ENCODE measurements around the gene LTB. TPM values are rescaled to one million over a fixed set of nuclear protein-coding genes. Genes with fewer than 3 reads are reported as not detected.

Gene LTB
- total RNA-seq, 1 donor from 2014 or later, result 0.25 TPM

GRCh38 chr6:31531771-31532643, 50.2 kb downstream of the LTB start:
- Histone ChIP-seq H3K36me3 (peaks cover 76% of the 10 kb centered on the region), H3K4me3 (no peak overlapping the region), H3K27me3 (ENCODE audit: low read depth) (no peaks in the 10 kb centered on the region), H3K27ac (replicated peaks) (peak overlapping the region; percentile 58), H3K9me3 (replicated peaks) (no peaks in the 10 kb centered on the region), H3K4me1 (peaks cover 41% of the 10 kb centered on the region)
- no peak for TF ChIP-seq CTCF (IDR thresholded peaks at IDR 0.05; ENCODE audit: borderline replicate concordance)
- intact Hi-C loops (cut with micrococcal nuclease), result no loop called here
- DNase-seq, result no peak

DNA sequence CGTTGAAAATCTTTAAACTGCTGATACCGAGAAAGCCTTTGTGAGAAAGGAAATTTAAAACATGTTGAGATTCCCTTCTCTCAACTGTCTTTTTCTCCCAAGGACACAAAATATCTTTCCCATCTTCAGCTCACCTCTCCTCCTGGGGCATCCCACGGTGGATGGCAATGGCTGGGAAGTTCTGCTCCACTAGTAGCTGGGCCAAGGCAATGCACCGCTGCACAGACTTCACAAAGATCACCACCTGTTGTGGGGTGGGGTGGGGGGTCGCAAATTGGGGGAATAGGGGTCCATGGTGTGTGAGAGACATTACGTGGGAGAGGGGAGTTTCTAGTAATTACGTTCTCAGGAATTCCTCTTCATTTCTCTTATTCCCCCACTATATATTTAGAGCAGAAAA, 51.1 kb downstream of the LTB start:
- no peak for TF ChIP-seq CTCF (IDR thresholded peaks at IDR 0.05; ENCODE audit: borderline replicate concordance)
- Histone ChIP-seq H3K4me3 (no peak overlapping the region), H3K27me3 (ENCODE audit: low read depth) (no peaks in the 10 kb centered on the region), H3K4me1 (peaks cover 37% of the 10 kb centered on the region), H3K9me3 (replicated peaks) (no peaks in the 10 kb centered on the region), H3K36me3 (peaks cover 68% of the 10 kb centered on the region), H3K27ac (replicated peaks) (no peak overlapping the region)
- intact Hi-C loops (cut with micrococcal nuclease), result no loop called here
- DNase-seq, result no peak

DNA sequence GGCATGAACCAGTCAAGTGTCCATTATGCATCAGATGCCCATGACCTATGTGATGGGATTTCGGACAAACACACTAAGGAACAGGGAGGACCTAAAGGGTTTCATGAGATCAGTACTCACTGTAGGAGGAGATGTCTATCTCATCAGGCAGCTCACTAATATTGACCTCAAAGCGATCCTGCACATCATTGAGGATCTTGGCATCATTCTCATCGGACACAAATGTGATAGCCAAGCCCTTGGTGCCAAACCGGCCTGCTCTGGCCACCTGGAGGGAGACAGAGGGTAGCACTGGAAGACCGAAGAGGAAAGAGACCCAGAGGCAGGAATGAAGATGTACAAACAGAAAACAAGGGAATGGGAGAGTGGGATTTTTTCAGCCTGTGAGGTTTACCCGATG, 51.6 kb downstream of the LTB start:
- Histone ChIP-seq H3K4me1 (peaks cover 32% of the 10 kb centered on the region), H3K27me3 (ENCODE audit: low read depth) (no peaks in the 10 kb centered on the region), H3K4me3 (no peak overlapping the region), H3K27ac (replicated peaks) (no peak overlapping the region), H3K36me3 (peaks cover 63% of the 10 kb centered on the region), H3K9me3 (replicated peaks) (no peaks in the 10 kb centered on the region)
- no peak for DNase-seq
- TF ChIP-seq CTCF (IDR thresholded peaks at IDR 0.05; ENCODE audit: borderline replicate concordance), result no peak
- intact Hi-C loops (cut with micrococcal nuclease), result no loop called here

Other genes starting within 250 kb of the LTB start
- 400 TPM for gene HLA-B, start 225.2 kb downstream of the LTB start, total RNA-seq
- gene MICA, start 178.8 kb downstream of the LTB start, total RNA-seq, result 9.9 TPM
- 1.1 TPM for gene MICB, start 84.3 kb downstream of the LTB start, total RNA-seq
- gene MCCD1, start 53.5 kb downstream of the LTB start, total RNA-seq, result not detected
- gene DDX39B, start 40.4 kb downstream of the LTB start, total RNA-seq, result 179 TPM
- gene ATP6V1G2, start 35.8 kb downstream of the LTB start, total RNA-seq, result 1.6 TPM
- gene NFKBIL1, start 34.8 kb downstream of the LTB start, total RNA-seq, result 11.5 TPM
- gene LTA, start 10.1 kb downstream of the LTB start, total RNA-seq, result not detected
- 0.47 TPM for gene TNF, start 6.9 kb downstream of the LTB start, total RNA-seq
- 6.5 TPM for gene LST1, start 3.9 kb upstream of the LTB start, total RNA-seq
- gene NCR3, start 10.6 kb upstream of the LTB start, total RNA-seq, result not detected
- gene AIF1, start 32.8 kb upstream of the LTB start, total RNA-seq, result 15.2 TPM
- gene PRRC2A, start 38.3 kb upstream of the LTB start, total RNA-seq, result 82.4 TPM
- gene BAG6, start 70.2 kb upstream of the LTB start, total RNA-seq, result 260 TPM
- gene APOM, start 73.5 kb upstream of the LTB start, total RNA-seq, result 2.4 TPM
- 16.9 TPM for gene C6orf47, start 78.4 kb upstream of the LTB start, total RNA-seq
- gene GPANK1, start 82.6 kb upstream of the LTB start, total RNA-seq, result 19.2 TPM
- gene CSNK2B, start 83.7 kb upstream of the LTB start, total RNA-seq, result 105 TPM
- gene LY6G5B, start 87.6 kb upstream of the LTB start, total RNA-seq, result 4.4 TPM
- gene LY6G5C, start 98.6 kb upstream of the LTB start, total RNA-seq, result 1.5 TPM
- 29.6 TPM for gene ABHD16A, start 120.9 kb upstream of the LTB start, total RNA-seq
- gene LY6G6F, start 124.4 kb upstream of the LTB start, total RNA-seq, result not detected
- not detected for gene LY6G6D, start 132.9 kb upstream of the LTB start, total RNA-seq
- not detected for gene LY6G6C, start 139.3 kb upstream of the LTB start, total RNA-seq
- gene MPIG6B, start 140.9 kb upstream of the LTB start, total RNA-seq, result 0.19 TPM
- 36.1 TPM for gene DDAH2, start 146.9 kb upstream of the LTB start, total RNA-seq
- 78.0 TPM for gene CLIC1, start 154.1 kb upstream of the LTB start, total RNA-seq
- gene MSH5, start 157.6 kb upstream of the LTB start, total RNA-seq, result 1.3 TPM
- gene SAPCD1, start 180.2 kb upstream of the LTB start, total RNA-seq, result not detected
- 14.7 TPM for gene VWA7, start 194.9 kb upstream of the LTB start, total RNA-seq
- 20.0 TPM for gene VARS1, start 213.3 kb upstream of the LTB start, total RNA-seq
- gene LSM2, start 224.5 kb upstream of the LTB start, total RNA-seq, result 19.4 TPM
- 2.2 TPM for gene HSPA1L, start 232.9 kb upstream of the LTB start, total RNA-seq
- gene HSPA1A, start 233.1 kb upstream of the LTB start, total RNA-seq, result 271 TPM
- gene HSPA1B, start 245.3 kb upstream of the LTB start, total RNA-seq, result 184 TPM

Measured in left ventricle myocardium inferior (tissue), 1 donor.